PFSK-1 (cell line): ENCODE data around the gene FYCO1.

Source experiments
- FOXP2 ChIP-seq: optimal IDR thresholded peaks from 2 replicates; pipeline ENCODE3; 2011; ENCODE audit warnings: borderline replicate concordance, control low read depth, inconsistent platforms; ENCODE audit not compliant: insufficient read depth; ENCODE audit errors: extremely low read length, extremely low read depth
- POLR2AphosphoS5 ChIP-seq: IDR thresholded peaks from 2 replicates; pipeline ENCODE4 v1.6.1; 2012; ENCODE audit warnings: low read depth, mild to moderate bottlenecking, control low read depth, low read length, moderate library complexity
- SIN3A ChIP-seq: IDR thresholded peaks from 2 replicates; pipeline ENCODE4 v1.6.1; 2012; ENCODE audit warnings: mild to moderate bottlenecking, low read length, moderate library complexity, borderline replicate concordance; ENCODE audit not compliant: insufficient read depth
- TAF1 ChIP-seq: IDR thresholded peaks from 2 replicates; pipeline ENCODE4 v1.6.1; 2012; ENCODE audit warnings: low read length, control low read depth, borderline replicate concordance; ENCODE audit not compliant: insufficient read depth
- TF ChIP-seq, protein P1 (sequence below), 2 experiments: IDR thresholded peaks; 2 replicates each; pipeline versions ENCODE4 v1.6.1 to v1.8.0; 2011 to 2012; ENCODE audit warnings: low read depth in 2 of 2, low read length in 2 of 2, control low read depth in 1 of 2, inconsistent platforms in 1 of 2, mild to moderate bottlenecking in 1 of 2, moderate library complexity in 1 of 2; ENCODE audit not compliant: insufficient read depth in 1 of 2

Gene FYCO1

DNA sequence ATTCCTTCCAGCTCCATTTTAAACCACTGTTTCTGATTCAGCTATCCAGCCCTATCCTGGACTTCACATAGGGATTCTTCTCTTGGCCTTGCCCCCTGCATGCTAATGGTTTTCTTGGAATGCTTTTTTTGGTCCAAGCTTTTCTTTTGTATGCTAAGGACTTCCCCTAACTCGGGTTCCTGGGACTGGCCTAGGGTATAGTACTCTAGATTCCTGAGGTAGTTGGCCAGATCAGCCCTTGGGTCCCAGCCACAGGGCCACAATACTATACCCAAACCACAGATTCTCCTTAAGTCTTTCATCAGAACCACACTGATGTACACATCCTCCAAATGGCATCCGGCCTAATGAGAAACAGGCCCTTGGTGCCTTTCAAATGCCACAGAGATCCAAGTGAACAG lies 2.8 kb downstream of the FYCO1 start:
- no peak for TF ChIP-seq TAF1
- TF ChIP-seq POLR2AphosphoS5 = no peak
- TF ChIP-seq, protein P1, sequence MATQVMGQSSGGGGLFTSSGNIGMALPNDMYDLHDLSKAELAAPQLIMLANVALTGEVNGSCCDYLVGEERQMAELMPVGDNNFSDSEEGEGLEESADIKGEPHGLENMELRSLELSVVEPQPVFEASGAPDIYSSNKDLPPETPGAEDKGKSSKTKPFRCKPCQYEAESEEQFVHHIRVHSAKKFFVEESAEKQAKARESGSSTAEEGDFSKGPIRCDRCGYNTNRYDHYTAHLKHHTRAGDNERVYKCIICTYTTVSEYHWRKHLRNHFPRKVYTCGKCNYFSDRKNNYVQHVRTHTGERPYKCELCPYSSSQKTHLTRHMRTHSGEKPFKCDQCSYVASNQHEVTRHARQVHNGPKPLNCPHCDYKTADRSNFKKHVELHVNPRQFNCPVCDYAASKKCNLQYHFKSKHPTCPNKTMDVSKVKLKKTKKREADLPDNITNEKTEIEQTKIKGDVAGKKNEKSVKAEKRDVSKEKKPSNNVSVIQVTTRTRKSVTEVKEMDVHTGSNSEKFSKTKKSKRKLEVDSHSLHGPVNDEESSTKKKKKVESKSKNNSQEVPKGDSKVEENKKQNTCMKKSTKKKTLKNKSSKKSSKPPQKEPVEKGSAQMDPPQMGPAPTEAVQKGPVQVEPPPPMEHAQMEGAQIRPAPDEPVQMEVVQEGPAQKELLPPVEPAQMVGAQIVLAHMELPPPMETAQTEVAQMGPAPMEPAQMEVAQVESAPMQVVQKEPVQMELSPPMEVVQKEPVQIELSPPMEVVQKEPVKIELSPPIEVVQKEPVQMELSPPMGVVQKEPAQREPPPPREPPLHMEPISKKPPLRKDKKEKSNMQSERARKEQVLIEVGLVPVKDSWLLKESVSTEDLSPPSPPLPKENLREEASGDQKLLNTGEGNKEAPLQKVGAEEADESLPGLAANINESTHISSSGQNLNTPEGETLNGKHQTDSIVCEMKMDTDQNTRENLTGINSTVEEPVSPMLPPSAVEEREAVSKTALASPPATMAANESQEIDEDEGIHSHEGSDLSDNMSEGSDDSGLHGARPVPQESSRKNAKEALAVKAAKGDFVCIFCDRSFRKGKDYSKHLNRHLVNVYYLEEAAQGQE (IDR thresholded peaks at IDR 0.05; ENCODE audit: insufficient read depth in 1 of 2, low read depth in 2 of 2, low read length in 2 of 2) = no peak
- TF ChIP-seq SIN3A = no peak
- TF ChIP-seq FOXP2 = no peak

DNA sequence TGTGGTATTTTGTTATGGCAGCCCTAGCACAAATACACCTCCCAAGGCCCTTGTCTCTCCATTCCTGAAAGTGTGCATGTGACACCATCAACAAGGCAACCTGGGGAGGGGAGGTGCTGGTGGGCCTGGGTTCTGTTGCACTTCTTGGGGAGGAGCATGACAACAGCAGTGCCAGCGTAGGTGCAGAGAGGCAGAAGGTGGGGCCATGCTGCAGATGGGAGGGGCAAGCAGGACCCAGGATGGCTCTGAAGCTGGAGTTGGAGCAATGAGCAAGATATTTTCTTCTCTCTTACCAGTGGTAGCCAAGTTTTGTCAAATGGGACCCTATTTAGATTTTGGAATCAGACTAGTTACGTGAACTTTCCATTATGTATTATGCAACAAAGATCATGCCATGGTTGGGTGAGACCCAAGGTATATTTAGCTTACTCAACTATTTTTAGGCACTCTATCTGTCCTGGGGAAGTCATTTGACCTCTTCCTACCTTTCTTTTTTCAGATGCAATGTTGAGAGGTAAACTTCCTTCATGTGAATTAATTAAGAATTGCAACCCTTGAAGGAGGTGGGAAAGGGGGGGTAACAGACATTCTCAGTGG lies 3.4 kb downstream of the FYCO1 start:
- TF ChIP-seq FOXP2 (no peak), POLR2AphosphoS5 (no peak), SIN3A (no peak), TAF1 (no peak)
- TF ChIP-seq, protein P1 (IDR thresholded peaks at IDR 0.05; ENCODE audit: insufficient read depth in 1 of 2, low read depth in 2 of 2, low read length in 2 of 2) = no peak

DNA sequence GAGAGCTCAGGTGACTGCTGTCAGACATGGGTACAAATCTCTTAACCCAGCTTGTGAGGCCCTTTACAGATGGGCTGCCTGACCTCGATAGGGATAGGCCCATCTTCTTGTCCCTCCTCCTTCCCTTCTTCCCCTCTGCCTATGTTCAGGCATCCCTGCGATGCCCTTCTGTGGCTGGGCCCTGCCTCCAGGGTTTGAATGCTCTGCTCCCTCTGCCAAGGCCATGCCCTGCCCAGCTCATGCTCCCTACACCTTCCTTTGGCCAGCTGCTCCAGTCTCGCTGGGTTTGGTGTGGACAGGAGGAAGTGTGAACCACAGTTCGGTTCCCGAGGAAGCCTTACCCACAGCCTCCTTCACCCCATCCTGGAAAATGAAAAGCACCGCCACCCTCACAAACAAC lies 4.3 kb downstream of the FYCO1 start:
- TF ChIP-seq FOXP2 = no peak
- TF ChIP-seq TAF1 = no peak
- TF ChIP-seq SIN3A = no peak
- no peak for TF ChIP-seq POLR2AphosphoS5
- TF ChIP-seq, protein P1 (IDR thresholded peaks at IDR 0.05; ENCODE audit: insufficient read depth in 1 of 2, low read depth in 2 of 2, low read length in 2 of 2) = no peak

DNA sequence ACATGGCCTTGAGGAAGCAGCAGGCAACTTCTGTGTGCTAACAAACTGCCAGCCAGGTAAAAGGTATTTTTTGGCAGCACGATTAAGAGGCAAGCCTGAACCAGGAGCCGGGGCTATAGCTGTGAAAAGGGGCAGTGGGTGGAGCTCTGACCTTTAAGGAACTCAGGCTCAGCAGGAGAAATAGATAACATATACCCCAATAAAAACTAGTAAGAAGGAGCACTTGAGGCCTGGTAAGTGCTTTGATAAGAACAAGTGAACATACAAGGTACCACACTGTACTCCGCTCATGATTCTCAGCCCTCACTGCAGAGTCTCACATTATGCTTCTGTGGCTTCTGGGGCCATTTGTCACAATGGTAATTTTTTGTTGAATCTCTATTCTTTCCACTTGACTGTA lies 5.4 kb downstream of the FYCO1 start:
- TF ChIP-seq POLR2AphosphoS5 (no peak), SIN3A (no peak), TAF1 (no peak), FOXP2 (no peak)
- TF ChIP-seq, protein P1 (IDR thresholded peaks at IDR 0.05; ENCODE audit: insufficient read depth in 1 of 2, low read depth in 2 of 2, low read length in 2 of 2) = no peak
